Activated T-helper 2 cell treated with anti-CD3 and anti-CD28 coated beads, Interferon-gamma antibody, Interleukin-2, Interleukin-4, amounts not matched to agents 10 μg/mL and 5 μg/mL and 100 μg/mL, durations not matched to agents 14 hours and 24 hours and 36 hours (primary cell): Measurements from ENCODE around the gene GNAI3. TPM values are rescaled to one million over a fixed set of nuclear protein-coding genes. Genes with fewer than 3 reads are reported as not detected.

Experiments used
- DNase-seq: peaks from one replicate; pipeline ENCODE4 v3.0.0; 2021; ENCODE audit warnings: low spot score
- H3K27ac Mint-ChIP-seq: one replicate; pipeline ENCODE4 v1.8.0; 2021; ENCODE audit warnings: mixed read lengths
- H3K27me3 Mint-ChIP-seq: one replicate; pipeline ENCODE4 v1.8.0; 2021; ENCODE audit warnings: low read depth, mixed read lengths
- H3K36me3 Mint-ChIP-seq: one replicate; pipeline ENCODE4 v1.8.0; 2021; ENCODE audit warnings: low read depth, mixed read lengths
- H3K4me1 Mint-ChIP-seq: one replicate; pipeline ENCODE4 v1.8.0; 2021; ENCODE audit warnings: low read depth, mixed read lengths
- H3K4me3 Mint-ChIP-seq: one replicate; pipeline ENCODE4 v1.8.0; 2021; ENCODE audit warnings: low read depth, mild to moderate bottlenecking, moderate library complexity, mixed read lengths
- H3K9me3 Mint-ChIP-seq: one replicate; pipeline ENCODE4 v1.8.0; 2021; ENCODE audit warnings: mixed read lengths
- intact Hi-C: fragments of 100-400 bp; cut with micrococcal nuclease; formaldehyde crosslinking; loops from one replicate; pipeline ENCODE4 v1.15.1; 2023
- total RNA-seq: library from RNA; stranded (reverse); gene quantifications from 2 replicates; pipeline ENCODE4 v1.2.3, GENCODE V29; 2022

The GNAI3 gene
- total RNA-seq, 1 donor from 2014 or later, result 8.9 TPM

GRCh38 chr1:109598156-109598555 lies 49.7 kb downstream of the GNAI3 start:
- H3K27me3 Mint-ChIP-seq, result no peaks in the 10 kb centered on the region
- DNase-seq, result no peak
- H3K36me3 Mint-ChIP-seq, result peaks cover 45% of the 10 kb centered on the region
- intact Hi-C loops, result no loop called here
- no peaks in the 10 kb centered on the region for H3K9me3 Mint-ChIP-seq
- H3K4me3 Mint-ChIP-seq, result no peak overlapping the region
- H3K27ac Mint-ChIP-seq, result no peak overlapping the region
- H3K4me1 Mint-ChIP-seq, result peaks cover 5% of the 10 kb centered on the region

DNA sequence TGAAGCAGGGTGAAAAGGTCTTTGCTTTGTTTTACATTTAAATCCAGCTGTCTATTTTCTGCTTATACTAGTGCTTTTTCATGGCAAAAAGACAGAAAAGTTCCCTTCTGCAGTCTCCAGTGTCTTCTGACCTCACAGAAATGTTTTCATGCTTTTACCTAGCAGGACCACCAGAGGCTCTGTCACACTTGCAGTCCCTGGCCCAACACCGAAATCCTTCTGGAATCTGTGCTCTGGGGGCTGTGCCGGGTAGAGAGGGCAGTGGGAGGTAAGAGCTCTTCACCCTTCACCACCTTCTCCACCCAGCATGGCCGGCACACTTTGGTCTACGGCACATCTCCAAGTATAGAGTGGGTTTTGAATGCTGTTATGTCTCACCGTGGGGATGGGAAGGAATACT lies 50.2 kb downstream of the GNAI3 start:
- H3K4me1 Mint-ChIP-seq, result peaks cover 7% of the 10 kb centered on the region
- no peaks in the 10 kb centered on the region for H3K9me3 Mint-ChIP-seq
- intact Hi-C loops, result no loop called here
- H3K27ac Mint-ChIP-seq, result no peak overlapping the region
- no peak overlapping the region for H3K4me3 Mint-ChIP-seq
- H3K36me3 Mint-ChIP-seq, result peaks cover 40% of the 10 kb centered on the region
- no peaks in the 10 kb centered on the region for H3K27me3 Mint-ChIP-seq
- no peak for DNase-seq

DNA sequence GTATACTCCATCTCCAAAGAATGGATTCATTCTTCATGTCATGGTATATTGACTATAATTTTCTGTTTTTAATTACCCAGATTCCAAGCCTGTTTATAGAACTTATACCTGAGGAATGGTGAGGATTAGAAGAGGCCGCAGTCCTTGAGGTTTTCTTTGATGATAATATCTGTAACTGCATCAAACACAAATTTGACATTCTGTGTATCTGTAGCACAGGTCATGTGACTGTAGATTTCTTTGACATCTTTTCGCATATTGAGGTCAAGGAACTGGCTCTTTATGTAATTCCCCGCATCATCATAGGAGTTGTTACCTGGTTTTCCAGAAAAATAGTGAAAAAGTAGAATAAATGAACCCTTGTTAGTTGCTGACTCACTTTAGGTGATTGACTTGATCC lies 54.8 kb downstream of the GNAI3 start:
- no peak overlapping the region for H3K27ac Mint-ChIP-seq

GRCh38 chr1:109605381-109605780 lies 57.0 kb downstream of the GNAI3 start:
- Mint-ChIP-seq H3K4me1 (peaks cover 7% of the 10 kb centered on the region), H3K4me3 (no peak overlapping the region), H3K9me3 (no peaks in the 10 kb centered on the region), H3K27ac (no peak overlapping the region), H3K27me3 (peaks cover 1% of the 10 kb centered on the region), H3K36me3 (no peaks in the 10 kb centered on the region)
- intact Hi-C loops, result no loop called here
- no peak for DNase-seq

More for the DNA sequence above, 54.8 kb downstream of the GNAI3 start:
- Mint-ChIP-seq H3K9me3 (no peaks in the 10 kb centered on the region), H3K36me3 (peaks cover 14% of the 10 kb centered on the region), H3K27me3 (no peaks in the 10 kb centered on the region), H3K4me3 (no peak overlapping the region), H3K4me1 (peaks cover 7% of the 10 kb centered on the region)
- no peak for DNase-seq
- intact Hi-C loops, result no loop called here

DNA sequence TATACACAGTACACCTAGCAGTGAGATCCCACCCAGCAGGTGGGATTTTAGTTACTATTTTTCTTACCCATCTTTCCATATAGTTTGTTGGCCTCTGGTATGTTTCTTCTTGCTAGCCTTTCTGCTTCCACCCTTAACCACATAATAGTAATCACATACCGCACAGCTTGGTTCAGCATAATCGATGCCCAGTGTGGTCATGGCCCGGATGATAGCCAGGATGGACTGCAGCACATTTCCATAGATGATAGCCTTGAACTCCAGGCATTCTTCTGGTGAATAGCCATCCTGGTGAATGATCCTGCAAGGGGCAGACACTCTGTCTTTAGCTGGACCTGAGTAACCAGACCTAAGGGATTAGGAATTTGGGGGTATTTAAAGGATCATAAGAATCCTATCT lies 61.5 kb downstream of the GNAI3 start:
- peaks cover 15% of the 10 kb centered on the region for H3K27me3 Mint-ChIP-seq
- H3K9me3 Mint-ChIP-seq, result no peaks in the 10 kb centered on the region
- H3K27ac Mint-ChIP-seq, result no peak overlapping the region
- no peak for DNase-seq
- H3K4me1 Mint-ChIP-seq, result no peaks in the 10 kb centered on the region
- H3K4me3 Mint-ChIP-seq, result no peak overlapping the region
- H3K36me3 Mint-ChIP-seq, result no peaks in the 10 kb centered on the region
- intact Hi-C loops, result no loop called here

GRCh38 chr1:109610609-109611307 lies 62.3 kb downstream of the GNAI3 start:
- Mint-ChIP-seq H3K27ac (no peak overlapping the region), H3K4me3 (no peak overlapping the region), H3K4me1 (no peaks in the 10 kb centered on the region), H3K36me3 (no peaks in the 10 kb centered on the region), H3K27me3 (peaks cover 15% of the 10 kb centered on the region), H3K9me3 (no peaks in the 10 kb centered on the region)
- intact Hi-C loops, result no loop called here
- no peak for DNase-seq

- Mint-ChIP-seq H3K4me1 (peaks cover 7% of the 10 kb centered on the region), H3K36me3 (no peaks in the 10 kb centered on the region), H3K4me3 (no peak overlapping the region), H3K27ac (no peak overlapping the region), H3K27me3 (peaks cover 15% of the 10 kb centered on the region), H3K9me3 (no peaks in the 10 kb centered on the region)
- DNase-seq, result no peak
- intact Hi-C loops, result no loop called here
These were observed 63.0 kb downstream of the GNAI3 start for GRCh38 chr1:109611308-109611990.

- H3K4me3 Mint-ChIP-seq, result no peak overlapping the region
- no peaks in the 10 kb centered on the region for H3K9me3 Mint-ChIP-seq
- no peaks in the 10 kb centered on the region for H3K36me3 Mint-ChIP-seq
- DNase-seq, result no peak
- intact Hi-C loops, result no loop called here
- peaks cover 24% of the 10 kb centered on the region for H3K4me1 Mint-ChIP-seq
- no peak overlapping the region for H3K27ac Mint-ChIP-seq
- peaks cover 15% of the 10 kb centered on the region for H3K27me3 Mint-ChIP-seq
These were observed 65.1 kb downstream of the GNAI3 start for GRCh38 chr1:109613361-109614147.

- H3K27me3 Mint-ChIP-seq, result peaks cover 11% of the 10 kb centered on the region
- no peaks in the 10 kb centered on the region for H3K36me3 Mint-ChIP-seq
- H3K27ac Mint-ChIP-seq, result peak overlapping the region; percentile 10
- intact Hi-C loops, result loop anchor here (5.0 kb wide), 2 partner anchors 134 to 189 kb away; partner anchors contain the start of genes ATXN7L2 and PSMA5
- no peak overlapping the region for H3K4me3 Mint-ChIP-seq
- peaks cover 34% of the 10 kb centered on the region for H3K4me1 Mint-ChIP-seq
- no peaks in the 10 kb centered on the region for H3K9me3 Mint-ChIP-seq
- DNase-seq, result no peak
These were observed 67.5 kb downstream of the GNAI3 start for GRCh38 chr1:109615879-109616278.

GRCh38 chr1:109616391-109616790 lies 68.0 kb downstream of the GNAI3 start:
- no peak overlapping the region for H3K4me3 Mint-ChIP-seq
- H3K27me3 Mint-ChIP-seq, result peaks cover 11% of the 10 kb centered on the region
- H3K36me3 Mint-ChIP-seq, result no peaks in the 10 kb centered on the region
- no peaks in the 10 kb centered on the region for H3K9me3 Mint-ChIP-seq
- DNase-seq, result no peak
- intact Hi-C loops, result loop anchor here (5.0 kb wide), 2 partner anchors 134 to 189 kb away; partner anchors contain the start of genes ATXN7L2 and PSMA5
- peaks cover 35% of the 10 kb centered on the region for H3K4me1 Mint-ChIP-seq
- peak overlapping the region; percentile 3 for H3K27ac Mint-ChIP-seq

GRCh38 chr1:109617291-109617801 lies 68.9 kb downstream of the GNAI3 start:
- H3K4me1 Mint-ChIP-seq, result peaks cover 45% of the 10 kb centered on the region
- H3K27ac Mint-ChIP-seq, result peak overlapping the region; percentile 67
- no peaks in the 10 kb centered on the region for H3K36me3 Mint-ChIP-seq
- no peak for DNase-seq
- no peaks in the 10 kb centered on the region for H3K9me3 Mint-ChIP-seq
- no peak overlapping the region for H3K4me3 Mint-ChIP-seq
- H3K27me3 Mint-ChIP-seq, result peaks cover 11% of the 10 kb centered on the region
- intact Hi-C loops, result loop anchor here (5.0 kb wide), 2 partner anchors 135 to 190 kb away; partner anchors contain the start of genes ATXN7L2 and PSMA5

GRCh38 chr1:109618661-109619575 lies 70.5 kb downstream of the GNAI3 start:
- H3K4me1 Mint-ChIP-seq, result peaks cover 60% of the 10 kb centered on the region

More at GRCh38 chr1:109618661-109619575, 70.5 kb downstream of the GNAI3 start:
- Mint-ChIP-seq H3K27ac (peak overlapping the region; percentile 96), H3K27me3 (no peaks in the 10 kb centered on the region), H3K36me3 (no peaks in the 10 kb centered on the region), H3K4me3 (peak overlapping the region; percentile 93), H3K9me3 (no peaks in the 10 kb centered on the region)
- DNase-seq, result no peak
- intact Hi-C loops, result loop anchor here (5.0 kb wide), 2 partner anchors 137 to 192 kb away; partner anchors contain the start of genes ATXN7L2 and PSMA5
